ENCODE measurements around the gene RPL35A. TPM values are rescaled to one million over a fixed set of nuclear protein-coding genes. Genes with fewer than 3 reads are reported as not detected.

Gene RPL35A
- total and polyA plus RNA-seq, 9 of the 15 experiments (the other 6 are each of a cell fraction or from before 2014, with no cell fraction given): 1,475 to 2,942 (median 2,367) TPM

DNA sequence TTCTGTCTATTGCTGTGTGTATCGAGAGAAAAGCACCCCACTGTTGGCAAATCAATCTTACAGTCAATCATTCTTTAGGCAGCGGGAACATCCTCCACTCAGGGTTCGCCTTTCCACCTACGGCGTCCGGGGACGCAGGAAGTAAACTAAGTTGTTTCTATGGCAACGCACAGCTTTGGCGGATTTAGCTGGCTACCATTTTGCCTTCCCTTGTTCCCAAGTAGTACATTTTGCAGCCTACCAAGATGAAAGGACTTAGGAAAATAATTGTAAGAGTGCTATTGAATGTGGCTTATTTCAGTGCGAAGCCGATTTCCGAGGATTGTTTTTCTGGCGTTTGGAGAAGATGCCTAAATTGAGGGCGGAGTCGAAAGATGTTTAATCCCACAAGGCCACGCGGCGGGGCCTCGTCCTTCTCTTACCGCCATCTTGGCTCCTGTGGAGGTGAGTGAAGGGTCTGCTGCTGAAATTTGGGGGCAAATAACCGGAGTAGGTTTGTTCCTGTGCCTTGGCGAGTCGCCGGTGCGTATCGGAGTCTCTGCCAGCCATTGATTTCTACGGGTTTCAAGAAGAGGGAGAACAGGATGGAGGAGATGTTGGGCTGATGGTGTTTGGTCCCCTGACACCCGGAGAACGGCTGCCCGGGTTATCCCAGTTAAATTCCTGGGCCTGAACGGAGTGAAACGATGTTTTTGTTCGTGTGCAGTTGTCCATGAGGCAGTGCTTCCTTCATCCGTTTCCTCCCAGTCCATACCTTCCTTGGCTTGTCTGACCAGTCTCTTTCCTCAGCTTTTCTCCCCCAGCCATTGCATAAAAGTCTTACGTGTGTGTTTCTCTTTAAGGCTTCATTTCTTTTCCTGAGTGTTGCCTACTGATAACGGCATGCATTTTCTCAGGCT lies at the start of gene RPL35A (continued):
- TF ChIP-seq NKRF (IDR thresholded peaks at IDR 0.05; ENCODE audit: borderline replicate concordance): peak; percentile 89; the same call in 1 of the 2 replicates
- TF ChIP-seq SMAD2 (IDR thresholded peaks at IDR 0.05; ENCODE audit: low read depth, low read length): no peak
- 0 out of 2 replicates have a peak, but pooled peaks have one; percentile 25 for TF ChIP-seq HLTF (IDR thresholded peaks at IDR 0.05)
- peak; percentile 89 for TF ChIP-seq MTA1 (IDR thresholded peaks at IDR 0.05; ENCODE audit: borderline replicate concordance)
- TF ChIP-seq NFATC3 (IDR thresholded peaks at IDR 0.05): 0 out of 2 replicates have a peak, but pooled peaks have one; percentile 30
- TF ChIP-seq KDM5B (IDR thresholded peaks at IDR 0.05; ENCODE audit: insufficient replicate concordance, low read depth, low read length): peak; percentile 92
- peak; percentile 16 for TF ChIP-seq ZBTB8A (IDR thresholded peaks at IDR 0.05; ENCODE audit: partially characterized antibody)
- TF ChIP-seq, protein P1, sequence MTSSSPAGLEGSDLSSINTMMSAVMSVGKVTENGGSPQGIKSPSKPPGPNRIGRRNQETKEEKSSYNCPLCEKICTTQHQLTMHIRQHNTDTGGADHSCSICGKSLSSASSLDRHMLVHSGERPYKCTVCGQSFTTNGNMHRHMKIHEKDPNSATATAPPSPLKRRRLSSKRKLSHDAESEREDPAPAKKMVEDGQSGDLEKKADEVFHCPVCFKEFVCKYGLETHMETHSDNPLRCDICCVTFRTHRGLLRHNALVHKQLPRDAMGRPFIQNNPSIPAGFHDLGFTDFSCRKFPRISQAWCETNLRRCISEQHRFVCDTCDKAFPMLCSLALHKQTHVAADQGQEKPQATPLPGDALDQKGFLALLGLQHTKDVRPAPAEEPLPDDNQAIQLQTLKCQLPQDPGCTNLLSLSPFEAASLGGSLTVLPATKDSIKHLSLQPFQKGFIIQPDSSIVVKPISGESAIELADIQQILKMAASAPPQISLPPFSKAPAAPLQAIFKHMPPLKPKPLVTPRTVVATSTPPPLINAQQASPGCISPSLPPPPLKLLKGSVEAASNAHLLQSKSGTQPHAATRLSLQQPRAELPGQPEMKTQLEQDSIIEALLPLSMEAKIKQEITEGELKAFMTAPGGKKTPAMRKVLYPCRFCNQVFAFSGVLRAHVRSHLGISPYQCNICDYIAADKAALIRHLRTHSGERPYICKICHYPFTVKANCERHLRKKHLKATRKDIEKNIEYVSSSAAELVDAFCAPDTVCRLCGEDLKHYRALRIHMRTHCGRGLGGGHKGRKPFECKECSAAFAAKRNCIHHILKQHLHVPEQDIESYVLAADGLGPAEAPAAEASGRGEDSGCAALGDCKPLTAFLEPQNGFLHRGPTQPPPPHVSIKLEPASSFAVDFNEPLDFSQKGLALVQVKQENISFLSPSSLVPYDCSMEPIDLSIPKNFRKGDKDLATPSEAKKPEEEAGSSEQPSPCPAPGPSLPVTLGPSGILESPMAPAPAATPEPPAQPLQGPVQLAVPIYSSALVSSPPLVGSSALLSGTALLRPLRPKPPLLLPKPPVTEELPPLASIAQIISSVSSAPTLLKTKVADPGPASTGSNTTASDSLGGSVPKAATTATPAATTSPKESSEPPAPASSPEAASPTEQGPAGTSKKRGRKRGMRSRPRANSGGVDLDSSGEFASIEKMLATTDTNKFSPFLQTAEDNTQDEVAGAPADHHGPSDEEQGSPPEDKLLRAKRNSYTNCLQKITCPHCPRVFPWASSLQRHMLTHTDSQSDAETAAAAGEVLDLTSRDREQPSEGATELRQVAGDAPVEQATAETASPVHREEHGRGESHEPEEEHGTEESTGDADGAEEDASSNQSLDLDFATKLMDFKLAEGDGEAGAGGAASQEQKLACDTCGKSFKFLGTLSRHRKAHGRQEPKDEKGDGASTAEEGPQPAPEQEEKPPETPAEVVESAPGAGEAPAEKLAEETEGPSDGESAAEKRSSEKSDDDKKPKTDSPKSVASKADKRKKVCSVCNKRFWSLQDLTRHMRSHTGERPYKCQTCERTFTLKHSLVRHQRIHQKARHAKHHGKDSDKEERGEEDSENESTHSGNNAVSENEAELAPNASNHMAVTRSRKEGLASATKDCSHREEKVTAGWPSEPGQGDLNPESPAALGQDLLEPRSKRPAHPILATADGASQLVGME (CRISPR knock-in tag; IDR thresholded peaks at IDR 0.05): no peak
- peak; percentile 92 for TF ChIP-seq RBFOX2 (IDR thresholded peaks at IDR 0.05; ENCODE audit: low read depth, low read length)
- no peak for TF ChIP-seq ZNF609 (CRISPR knock-in tag; IDR thresholded peaks at IDR 0.05; ENCODE audit: borderline replicate concordance)

All from K562 (cell line).